CD14-positive monocyte (primary cell): ENCODE results near the gene HOXD10. TPM values are rescaled to one million over a fixed set of nuclear protein-coding genes. Genes with fewer than 3 reads are reported as not detected.

Experiments used
- DNase-seq, 3 donors: peaks; one replicate each; pipeline ENCODE4 v3.0.0-alpha.2; 2011 to 2022
- H2AFZ ChIP-seq: 2 replicates; pipeline ENCODE4 v1.6.0; 2012; ENCODE audit warnings: mild to moderate bottlenecking, low read depth, low read length, inconsistent platforms; ENCODE audit not compliant: insufficient read depth, poor library complexity, severe bottlenecking
- H3K27ac ChIP-seq, 2 donors: 1 replicate in 1 of 2; 2 replicates in 1 of 2; pipeline ENCODE4 v1.5.1; 2012 to 2013; ENCODE audit warnings: low read length in 2 of 2, control low read depth in 1 of 2, inconsistent platforms in 1 of 2, low read depth in 1 of 2, mild to moderate bottlenecking in 1 of 2
- H3K27me3 ChIP-seq, 2 donors: one replicate each; pipeline versions ENCODE4 v1.6.0 to v1.6.1; 2011 to 2013; ENCODE audit warnings: low read length in 2 of 2; ENCODE audit not compliant: control insufficient read depth in 2 of 2, insufficient read depth in 2 of 2
- H3K36me3 ChIP-seq, 2 donors: replicated peaks in 1 of 2; 1 replicate in 1 of 2; 2 replicates in 1 of 2; pipeline versions ENCODE4 v1.5.1 to v1.6.1; 2012 to 2013; ENCODE audit warnings: low read length in 2 of 2, control low read depth in 1 of 2, inconsistent platforms in 1 of 2, mild to moderate bottlenecking in 1 of 2; ENCODE audit not compliant: insufficient read depth in 2 of 2, control insufficient read depth in 1 of 2
- H3K4me1 ChIP-seq, 2 donors: 1 replicate in 1 of 2; 2 replicates in 1 of 2; pipeline versions ENCODE4 v1.5.1 to v1.6.1; 2012 to 2013; ENCODE audit warnings: low read length in 2 of 2, control low read depth in 1 of 2, inconsistent platforms in 1 of 2, mild to moderate bottlenecking in 1 of 2, moderate library complexity in 1 of 2; ENCODE audit not compliant: insufficient read depth in 2 of 2, control insufficient read depth in 1 of 2
- H3K4me2 ChIP-seq: replicated peaks from 2 replicates; pipeline ENCODE3; 2012; ENCODE audit warnings: low read length, moderate library complexity, mild to moderate bottlenecking; ENCODE audit not compliant: poor library complexity, severe bottlenecking; ENCODE audit errors: extremely low read depth
- H3K4me3 ChIP-seq, 3 experiments: fragments of 200-600 bp in 1 of 3; sonication (generic) in 1 of 3; replicated peaks in 1 of 3; 1 replicate in 2 of 3; 2 replicates in 1 of 3; pipeline ENCODE4 v1.5.1; 2011 to 2013; ENCODE audit warnings: low read length in 3 of 3, mild to moderate bottlenecking in 3 of 3, control low read depth in 2 of 3, low read depth in 2 of 3, inconsistent platforms in 1 of 3, moderate library complexity in 1 of 3
- H3K79me2 ChIP-seq: 2 replicates; pipeline ENCODE4 v1.6.0; 2012; ENCODE audit warnings: mild to moderate bottlenecking, control low read depth, inconsistent platforms, low read length, moderate library complexity; ENCODE audit not compliant: insufficient read depth
- H3K9ac ChIP-seq: 2 replicates; pipeline ENCODE4 v1.6.0; 2017; ENCODE audit warnings: low read length, mild to moderate bottlenecking; ENCODE audit not compliant: insufficient read depth, poor library complexity, severe bottlenecking
- H3K9me3 ChIP-seq, 2 donors: replicated peaks in 1 of 2; 1 replicate in 1 of 2; 2 replicates in 1 of 2; pipeline versions ENCODE4 v1.5.1 to v1.6.1; 2012 to 2013; ENCODE audit warnings: low read length in 2 of 2, control low read depth in 1 of 2; ENCODE audit not compliant: control insufficient read depth in 1 of 2, insufficient read depth in 1 of 2
- H4K20me1 ChIP-seq: 2 replicates; pipeline ENCODE4 v1.6.0; 2012; ENCODE audit warnings: mild to moderate bottlenecking, low read length, control low read depth, moderate library complexity; ENCODE audit not compliant: insufficient read depth
- H3K27ac Mint-ChIP-seq, 7 donors: one replicate each; pipeline ENCODE4 v1.8.0; 2020; ENCODE audit warnings: mild to moderate bottlenecking in 7 of 7, mixed read lengths in 7 of 7, moderate library complexity in 6 of 7, inconsistent platforms in 2 of 7
- H3K27me3 Mint-ChIP-seq, 3 donors: one replicate each; pipeline ENCODE4 v1.8.0; 2021 to 2022; ENCODE audit warnings: low read depth in 3 of 3, mild to moderate bottlenecking in 3 of 3, mixed read lengths in 3 of 3, moderate library complexity in 3 of 3, inconsistent platforms in 1 of 3
- H3K36me3 Mint-ChIP-seq, 2 donors: one replicate each; pipeline ENCODE4 v1.8.0; 2020; ENCODE audit warnings: mixed read lengths in 2 of 2, inconsistent platforms in 1 of 2, mild to moderate bottlenecking in 1 of 2
- H3K4me1 Mint-ChIP-seq: one replicate; pipeline ENCODE4 v1.8.0; 2020; ENCODE audit warnings: mild to moderate bottlenecking, mixed read lengths
- H3K4me3 Mint-ChIP-seq, 2 donors: one replicate each; pipeline ENCODE4 v1.8.0; 2020; ENCODE audit warnings: mild to moderate bottlenecking in 2 of 2, mixed read lengths in 2 of 2, moderate library complexity in 1 of 2
- H3K9me3 Mint-ChIP-seq, 7 donors: one replicate each; pipeline ENCODE4 v1.8.0; 2020 to 2022; ENCODE audit warnings: mixed read lengths in 7 of 7, mild to moderate bottlenecking in 6 of 7, moderate library complexity in 6 of 7, inconsistent platforms in 2 of 7
- CTCF ChIP-seq: fragments of 200-600 bp; IDR thresholded peaks from one replicate; pipeline ENCODE4 v1.8.0; 2022; ENCODE audit warnings: antibody characterized with exemption, mild to moderate bottlenecking
- WGBS: methylation state at CpG from one replicate; pipeline ENCODE4 v1.1.5; 2013; ENCODE audit warnings: missing lambda C conversion rate; ENCODE audit not compliant: insufficient coverage; 5-methylcytosine and 5-hydroxymethylcytosine counted together
- intact Hi-C, 2 donors: fragments of 100-400 bp; cut with micrococcal nuclease; formaldehyde crosslinking; loops; one replicate each; pipeline versions ENCODE4 v1.15.0 to v1.15.1; 2023
- polyA plus RNA-seq, 3 donors: library from polyadenylated mRNA; depleted of rRNA in 1 of 3; unstranded in 2 of 3; stranded (reverse) in 1 of 3; fragments of 300-500 nt in 2 of 3; fragments of >200 nt in 1 of 3; fragmentation: Illumina TruSeq in 2 of 3; gene quantifications; 1 replicate in 2 of 3; 2 replicates in 1 of 3; pipeline ENCODE4 v1.2.3, GENCODE V29; 2012 to 2021

The HOXD10 gene
- polyA plus RNA-seq, 3 donors = not detected

DNA sequence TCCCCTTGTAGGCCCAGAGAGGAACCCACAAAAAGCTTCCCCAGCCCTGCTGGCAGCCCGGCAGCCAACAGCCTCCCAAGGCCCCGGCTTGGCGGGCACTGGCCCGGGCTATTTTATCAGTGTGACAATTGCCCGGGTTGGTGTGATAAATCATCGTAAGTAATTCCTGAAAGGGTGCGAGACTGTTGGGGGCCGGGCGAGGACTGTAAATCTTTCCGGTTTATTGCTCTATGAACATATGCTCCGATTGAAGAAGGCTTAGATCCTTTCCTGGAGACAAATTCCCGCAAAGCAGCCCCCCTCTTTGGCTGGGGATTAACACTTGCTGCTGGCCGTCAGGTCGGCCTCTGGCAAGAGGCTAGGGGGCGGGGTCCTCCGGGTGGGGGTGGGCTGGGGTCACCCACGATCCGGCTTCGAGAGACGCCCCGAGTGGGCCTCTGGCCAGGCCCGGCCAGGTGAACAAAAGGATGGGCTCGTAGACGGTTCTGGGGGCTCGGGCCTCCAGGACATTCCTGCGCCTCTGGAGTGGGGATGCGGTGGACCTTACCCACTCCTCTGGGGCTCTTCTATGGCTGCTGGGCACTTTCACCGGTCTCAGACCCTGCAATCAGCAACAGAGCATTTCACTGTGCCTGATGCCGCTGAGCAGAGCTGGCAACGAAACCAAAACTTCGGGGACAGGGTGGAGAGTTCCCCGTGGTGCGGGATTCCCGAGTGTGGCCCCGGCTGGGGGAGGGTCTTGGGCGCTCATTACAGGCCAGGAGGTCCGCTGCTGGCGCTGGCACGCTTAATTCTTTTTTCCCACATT lies 42.5 kb downstream of the HOXD10 start:
- TF ChIP-seq CTCF = no peak
- Mint-ChIP-seq H3K36me3 (peaks cover 0 to 6% of the 10 kb centered on the region in 2 donors), H3K4me1 (peaks cover 9% of the 10 kb centered on the region), H3K9me3 (peaks cover 0 to 42% (median 23%) of the 10 kb centered on the region in 7 donors), H3K4me3 (peak overlapping the region in 1 of 2 donors; percentile 84), H3K27ac (no peak overlapping the region), H3K27me3 (peaks cover 95 to 100% (median 97%) of the 10 kb centered on the region in 3 donors)
- Histone ChIP-seq H3K4me1 (no peaks in the 10 kb centered on the region), H3K9ac (no peak overlapping the region), H3K27ac (no peak overlapping the region), H3K9me3 (peaks cover 4 to 41% of the 10 kb centered on the region in 2 donors), H3K4me2 (no peak overlapping the region), H2AFZ (no peak overlapping the region), H4K20me1 (no peaks in the 10 kb centered on the region), H3K79me2 (no peaks in the 10 kb centered on the region), H3K27me3 (peaks cover 86 to 100% of the 10 kb centered on the region in 2 donors), H3K4me3 (no peak overlapping the region), H3K36me3 (no peaks in the 10 kb centered on the region)
- 3% methylated on average over 29 of the region's 39 CpGs for WGBS
- no peak for DNase-seq
- intact Hi-C loops = no loop called here

- DNase-seq = no peak
- Histone ChIP-seq H3K36me3 (no peaks in the 10 kb centered on the region), H3K27me3 (peaks cover 86 to 100% of the 10 kb centered on the region in 2 donors), H3K4me3 (no peak overlapping the region), H3K4me1 (no peaks in the 10 kb centered on the region), H3K9me3 (peaks cover 4 to 42% of the 10 kb centered on the region in 2 donors), H3K4me2 (no peak overlapping the region), H3K79me2 (no peaks in the 10 kb centered on the region), H4K20me1 (no peaks in the 10 kb centered on the region), H3K9ac (no peak overlapping the region), H3K27ac (no peak overlapping the region), H2AFZ (no peak overlapping the region)
- H3K4me1 Mint-ChIP-seq = peaks cover 9% of the 10 kb centered on the region
- WGBS = 4% methylated on average over 43 of the region's 44 CpGs
- peaks cover 0 to 47% (median 27%) of the 10 kb centered on the region in 7 donors for H3K9me3 Mint-ChIP-seq
- intact Hi-C loops = no loop called here
- no peak overlapping the region for H3K27ac Mint-ChIP-seq
- H3K36me3 Mint-ChIP-seq = peaks cover 0 to 10% of the 10 kb centered on the region in 2 donors
- peak overlapping the region in 1 of 2 donors; percentile 84 for H3K4me3 Mint-ChIP-seq
- TF ChIP-seq CTCF = no peak
- H3K27me3 Mint-ChIP-seq = peaks cover 95 to 100% (median 97%) of the 10 kb centered on the region in 3 donors
Measured at GRCh38 chr2:176159663-176160250, 43.2 kb downstream of the HOXD10 start.
